ENCODE results near the gene NAGA.

DNA sequence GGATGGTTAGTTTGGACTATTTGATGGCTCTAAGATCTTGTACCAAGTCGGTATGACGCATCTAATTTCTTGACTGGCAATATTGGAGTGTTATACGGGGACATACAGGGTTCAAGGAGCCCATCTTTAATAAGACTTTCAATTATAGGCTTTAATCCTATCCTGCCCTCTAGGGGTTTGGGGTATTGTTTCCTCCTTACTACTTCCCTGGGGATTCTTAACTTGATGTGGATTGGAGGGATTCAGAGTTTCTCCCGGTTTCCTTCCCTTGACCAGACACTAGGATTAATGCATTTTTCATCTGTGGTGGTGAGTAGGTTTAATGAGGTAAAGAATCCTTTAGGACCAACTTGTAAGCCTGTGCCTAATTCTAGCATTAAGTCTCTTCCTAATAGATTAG, 41.2 kb upstream of the NAGA start:
- TF ChIP-seq, protein P1, sequence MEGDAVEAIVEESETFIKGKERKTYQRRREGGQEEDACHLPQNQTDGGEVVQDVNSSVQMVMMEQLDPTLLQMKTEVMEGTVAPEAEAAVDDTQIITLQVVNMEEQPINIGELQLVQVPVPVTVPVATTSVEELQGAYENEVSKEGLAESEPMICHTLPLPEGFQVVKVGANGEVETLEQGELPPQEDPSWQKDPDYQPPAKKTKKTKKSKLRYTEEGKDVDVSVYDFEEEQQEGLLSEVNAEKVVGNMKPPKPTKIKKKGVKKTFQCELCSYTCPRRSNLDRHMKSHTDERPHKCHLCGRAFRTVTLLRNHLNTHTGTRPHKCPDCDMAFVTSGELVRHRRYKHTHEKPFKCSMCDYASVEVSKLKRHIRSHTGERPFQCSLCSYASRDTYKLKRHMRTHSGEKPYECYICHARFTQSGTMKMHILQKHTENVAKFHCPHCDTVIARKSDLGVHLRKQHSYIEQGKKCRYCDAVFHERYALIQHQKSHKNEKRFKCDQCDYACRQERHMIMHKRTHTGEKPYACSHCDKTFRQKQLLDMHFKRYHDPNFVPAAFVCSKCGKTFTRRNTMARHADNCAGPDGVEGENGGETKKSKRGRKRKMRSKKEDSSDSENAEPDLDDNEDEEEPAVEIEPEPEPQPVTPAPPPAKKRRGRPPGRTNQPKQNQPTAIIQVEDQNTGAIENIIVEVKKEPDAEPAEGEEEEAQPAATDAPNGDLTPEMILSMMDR (IDR thresholded peaks at IDR 0.05; ENCODE audit: poor library complexity): no peak
- TF ChIP-seq EZH2phosphoT487 (IDR thresholded peaks at IDR 0.05; ENCODE audit: low read depth, severe bottlenecking, unreplicated experiment): no peak
- no peak for TF ChIP-seq EZH2 (IDR thresholded peaks at IDR 0.05; ENCODE audit: borderline replicate concordance)
